ENCODE results near the gene DAZAP1.

- no peak for TF ChIP-seq CTCF (IDR thresholded peaks at IDR 0.05)
- TF ChIP-seq POLR2AphosphoS5 (IDR thresholded peaks at IDR 0.05): no peak
Measured at GRCh38 chr19:1433119-1434039, 26.0 kb downstream of the DAZAP1 start.

Data from breast epithelium (tissue), 3 donors.